Right atrium auricular region (tissue), 2 donors: ENCODE results near the gene TCF7L2. TPM values are rescaled to one million over a fixed set of nuclear protein-coding genes. Genes with fewer than 3 reads are reported as not detected.

Experiments used
- DNase-seq: peaks from one replicate; pipeline ENCODE4 v3.0.0-alpha.2; 2019; ENCODE audit warnings: low spot score
- H3K27ac ChIP-seq, 2 donors: fragments of 200-600 bp; sonication (generic); 1 replicate in 1 of 2; 2 replicates in 1 of 2; pipeline ENCODE4 v1.5.1; 2016 to 2019
- H3K27me3 ChIP-seq, 2 donors: fragments of 200-600 bp; sonication (generic); one replicate each; pipeline versions ENCODE4 v1.5.1 to v1.6.0; 2017 to 2019
- H3K36me3 ChIP-seq: fragments of 200-600 bp; sonication (generic); one replicate; pipeline ENCODE4 v1.5.1; 2016
- H3K4me1 ChIP-seq, 2 donors: fragments of 200-600 bp; sonication (generic); one replicate each; pipeline versions ENCODE4 v1.5.1 to v1.6.0; 2017 to 2019
- H3K4me3 ChIP-seq, 2 donors: fragments of 200-600 bp; sonication (generic); 1 replicate in 1 of 2; 2 replicates in 1 of 2; pipeline ENCODE4 v1.5.1; 2017 to 2019; ENCODE audit warnings: mild to moderate bottlenecking in 1 of 2, moderate library complexity in 1 of 2
- H3K9me3 ChIP-seq, 2 donors: fragments of 200-600 bp; sonication (generic); one replicate each; pipeline ENCODE4 v1.5.1; 2019
- CTCF ChIP-seq, 2 donors: fragments of 200-600 bp; sonication (generic); IDR thresholded peaks; one replicate each; pipeline ENCODE4 v1.5.1; 2019; ENCODE audit warnings: antibody characterized with exemption in 2 of 2
- total RNA-seq, 2 donors: library from RNA; depleted of rRNA; stranded (reverse); fragments of >200 nt; gene quantifications; one replicate each; pipeline ENCODE4 v1.1.0, GENCODE V29; 2016

Gene TCF7L2
- total RNA-seq, 2 donors from 2014 or later: 8.5 to 11.3 TPM

DNA sequence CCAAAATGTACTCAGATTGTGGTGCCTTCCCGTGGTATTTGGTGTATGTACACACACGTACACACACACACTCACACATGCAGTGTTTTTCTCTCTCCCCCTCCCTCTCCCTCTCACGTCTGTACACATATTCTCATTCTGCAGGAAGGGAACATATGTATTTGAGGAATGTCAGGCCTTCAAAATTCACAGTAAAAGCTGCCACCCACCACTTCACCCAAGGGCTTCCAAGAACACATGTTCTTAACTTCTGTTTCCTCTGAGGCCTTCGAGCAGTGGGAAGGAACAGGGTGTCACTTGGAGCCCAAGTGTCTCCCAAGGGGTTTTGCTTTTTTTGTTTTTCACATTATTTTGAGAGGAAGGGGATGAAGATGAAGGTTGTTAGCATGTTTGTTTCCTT lies 198.9 kb downstream of the TCF7L2 start:
- Histone ChIP-seq H3K9me3 (no peaks in the 10 kb centered on the region), H3K4me3 (no peak overlapping the region), H3K27ac (no peak overlapping the region), H3K36me3 (peaks cover 61% of the 10 kb centered on the region), H3K27me3 (no peaks in the 10 kb centered on the region), H3K4me1 (no peaks in the 10 kb centered on the region)
- TF ChIP-seq CTCF (IDR thresholded peaks at IDR 0.05): no peak
- no peak for DNase-seq

DNA sequence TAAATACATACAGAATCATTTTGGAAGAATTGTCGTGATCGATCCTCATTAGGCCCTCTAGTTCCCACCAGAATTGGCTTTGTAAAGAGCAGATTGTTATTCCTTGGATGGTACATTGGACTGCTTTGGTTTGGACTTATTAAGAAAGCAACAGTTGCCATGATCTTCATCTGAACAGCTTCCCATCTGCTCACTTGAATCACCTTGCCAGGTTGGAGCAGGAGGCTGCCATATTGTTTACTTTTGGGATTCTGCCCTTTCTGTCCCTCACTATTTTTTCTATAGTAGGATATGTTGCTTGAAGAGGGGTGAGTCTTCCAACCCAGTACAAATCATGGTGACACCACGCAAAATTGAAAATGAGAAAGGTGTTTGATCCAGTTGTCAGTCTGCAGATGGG lies 199.6 kb downstream of the TCF7L2 start:
- no peaks in the 10 kb centered on the region for H3K27me3 ChIP-seq
- H3K4me3 ChIP-seq: no peak overlapping the region
- DNase-seq: no peak
- H3K27ac ChIP-seq: no peak overlapping the region
- H3K36me3 ChIP-seq: peaks cover 67% of the 10 kb centered on the region
- no peaks in the 10 kb centered on the region for H3K9me3 ChIP-seq
- no peaks in the 10 kb centered on the region for H3K4me1 ChIP-seq
- no peak for TF ChIP-seq CTCF (IDR thresholded peaks at IDR 0.05)

DNA sequence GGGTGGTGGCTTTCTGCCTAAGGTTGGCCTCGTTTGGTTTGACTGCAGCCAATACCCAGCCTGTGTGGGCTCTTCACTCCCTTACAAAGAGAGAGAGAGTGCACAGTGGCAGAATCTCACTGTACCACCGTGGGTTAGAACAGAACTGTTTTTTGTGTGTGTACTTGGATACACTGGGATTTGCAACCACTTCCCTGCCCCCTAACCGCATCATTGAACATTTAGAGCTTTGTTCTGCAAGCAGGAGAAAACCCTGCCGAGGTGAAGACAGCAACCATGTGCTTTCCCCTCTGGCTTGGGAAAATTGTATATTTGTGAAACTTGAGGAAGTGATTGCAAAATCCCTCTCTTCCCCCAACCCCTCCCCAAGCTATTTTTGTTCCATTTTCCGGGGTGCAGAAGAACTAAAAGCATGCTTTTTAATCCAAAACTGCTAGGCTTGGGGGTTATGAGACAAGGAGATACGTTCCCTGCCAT lies 201.2 kb downstream of the TCF7L2 start:
- Histone ChIP-seq H3K4me3 (no peak overlapping the region), H3K27me3 (no peaks in the 10 kb centered on the region), H3K9me3 (no peaks in the 10 kb centered on the region), H3K4me1 (no peaks in the 10 kb centered on the region), H3K27ac (no peak overlapping the region), H3K36me3 (peaks cover 65% of the 10 kb centered on the region)
- no peak for DNase-seq
- no peak for TF ChIP-seq CTCF (IDR thresholded peaks at IDR 0.05)

DNA sequence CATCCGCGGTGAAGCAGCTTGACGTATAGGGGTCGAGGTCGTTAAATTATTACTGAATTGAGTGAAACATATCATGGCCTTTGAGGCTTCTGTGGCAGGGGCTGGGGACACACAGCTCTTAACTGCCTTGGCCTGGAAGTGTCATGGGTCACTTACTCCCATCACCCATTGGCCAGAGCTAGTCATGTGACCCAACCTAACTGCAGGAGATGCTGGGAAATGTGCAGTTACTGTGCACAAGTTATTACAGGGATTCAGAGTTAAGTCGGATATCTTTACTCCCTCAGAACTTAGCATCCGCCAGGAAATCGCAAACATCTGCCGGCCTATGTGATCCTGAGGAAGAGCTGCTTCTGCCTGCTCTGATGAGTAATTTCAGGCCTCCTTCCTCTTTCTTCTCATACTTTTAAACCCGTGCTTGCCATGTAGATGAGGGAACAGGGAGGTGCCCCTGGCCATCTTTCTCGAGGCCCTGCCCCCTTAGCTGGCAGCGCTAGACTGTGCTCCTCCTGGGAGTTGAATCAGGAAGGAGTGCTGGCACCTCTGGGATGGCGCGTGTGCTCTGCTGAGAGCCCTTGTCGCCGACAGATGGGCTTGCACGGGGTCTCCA lies 203.6 kb downstream of the TCF7L2 start:
- no peak for TF ChIP-seq CTCF (IDR thresholded peaks at IDR 0.05)
- Histone ChIP-seq H3K4me3 (no peak overlapping the region), H3K36me3 (peaks cover 66% of the 10 kb centered on the region), H3K27ac (no peak overlapping the region), H3K9me3 (no peaks in the 10 kb centered on the region), H3K4me1 (no peaks in the 10 kb centered on the region), H3K27me3 (no peaks in the 10 kb centered on the region)
- DNase-seq: no peak

- Histone ChIP-seq H3K9me3 (no peaks in the 10 kb centered on the region), H3K36me3 (peaks cover 65% of the 10 kb centered on the region), H3K4me3 (no peak overlapping the region), H3K4me1 (no peaks in the 10 kb centered on the region), H3K27me3 (no peaks in the 10 kb centered on the region), H3K27ac (no peak overlapping the region)
- TF ChIP-seq CTCF (IDR thresholded peaks at IDR 0.05): no peak
- DNase-seq: no peak
These were observed 207.4 kb downstream of the TCF7L2 start for GRCh38 chr10:113157441-113157840.

GRCh38 chr10:113158183-113158582 lies 208.1 kb downstream of the TCF7L2 start:
- no peak for DNase-seq
- H3K27me3 ChIP-seq: no peaks in the 10 kb centered on the region
- H3K36me3 ChIP-seq: peaks cover 58% of the 10 kb centered on the region
- H3K4me3 ChIP-seq: no peak overlapping the region
- TF ChIP-seq CTCF (IDR thresholded peaks at IDR 0.05): no peak
- H3K9me3 ChIP-seq: no peaks in the 10 kb centered on the region
- no peaks in the 10 kb centered on the region for H3K4me1 ChIP-seq
- no peak overlapping the region for H3K27ac ChIP-seq
